NB4 (cell line): ENCODE measurements around the gene CCDC159.

Source experiments
- CTCF ChIP-seq: IDR thresholded peaks from one replicate; pipeline ENCODE4 v1.5.1; 2012; ENCODE audit warnings: low read depth, low read length
- POLR2A ChIP-seq: IDR thresholded peaks from 2 replicates; pipeline ENCODE4 v1.6.1; 2011; ENCODE audit warnings: mild to moderate bottlenecking; ENCODE audit not compliant: insufficient read length; ENCODE audit errors: extremely low read depth

DNA sequence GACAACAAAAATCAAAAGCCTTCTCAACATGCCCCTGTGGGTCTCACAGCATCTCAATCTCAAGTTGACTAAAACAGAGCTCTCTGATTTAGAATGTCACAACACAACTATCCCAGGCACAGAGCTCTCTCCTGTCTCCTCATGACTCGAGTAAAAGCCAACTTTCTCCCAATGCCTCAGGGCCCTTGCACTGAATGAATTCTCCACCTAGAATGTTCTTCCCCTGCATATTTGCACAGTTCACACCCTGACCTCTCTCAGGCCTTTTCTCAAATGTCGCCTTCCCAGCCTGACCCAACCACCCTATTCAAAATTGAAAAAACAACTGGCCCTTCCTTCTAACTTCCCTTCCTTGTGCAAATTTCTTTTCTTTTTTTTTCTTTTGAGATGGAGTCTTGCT, 24.4 kb downstream of the CCDC159 start:
- TF ChIP-seq CTCF, result no peak
- no peak for TF ChIP-seq POLR2A
